ENCODE data around the gene STPG2. TPM values are rescaled to one million over a fixed set of nuclear protein-coding genes. Genes with fewer than 3 reads are reported as not detected.

Gene STPG2
- total RNA-seq, 1 experiment from 2014 or later: 0.20 TPM

DNA sequence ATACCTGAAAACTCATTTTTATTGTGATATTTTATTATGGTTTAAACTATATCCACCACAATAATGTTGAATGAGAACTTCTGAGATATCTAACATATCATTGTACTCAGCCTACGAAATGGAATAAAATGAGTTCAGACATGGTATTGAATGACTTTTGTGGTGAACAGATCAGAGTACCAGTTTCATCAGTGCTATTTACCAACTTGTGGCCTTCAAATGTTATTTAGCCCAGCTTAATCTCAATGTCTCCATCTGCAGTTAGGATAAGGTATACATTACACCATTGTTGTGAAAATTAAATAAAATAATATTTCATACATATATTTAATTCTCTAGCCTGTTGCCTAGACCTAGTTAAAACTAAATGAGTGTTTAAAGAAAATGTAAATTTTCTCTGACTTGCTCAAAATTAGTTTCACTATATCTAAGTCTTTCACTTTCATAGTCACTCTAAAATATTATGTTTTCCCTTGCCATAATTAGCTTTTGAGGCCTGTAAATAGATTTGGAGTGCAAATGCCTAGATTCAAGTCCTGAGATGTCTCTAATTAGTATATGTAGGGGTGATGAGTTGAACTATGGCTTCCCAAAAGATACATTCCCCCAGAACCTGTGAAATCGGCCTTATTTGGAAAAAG is 594.2 kb downstream of the STPG2 start:
- Histone ChIP-seq H2BK20ac (ENCODE audit: low read depth, low read length, poor library complexity, severe bottlenecking) (no peak overlapping the region), H2BK12ac (ENCODE audit: insufficient read length, low read depth, low read length) (no peak overlapping the region), H2BK15ac (ENCODE audit: low read depth, low read length) (no peak overlapping the region), H2AK5ac (ENCODE audit: insufficient read length, low read length) (no peak overlapping the region), H3K18ac (ENCODE audit: insufficient read length, low read depth, low read length) (no peak overlapping the region), H3K79me1 (ENCODE audit: insufficient read depth, low read depth, low read length, poor library complexity, severe bottlenecking) (no peaks in the 10 kb centered on the region), H2BK5ac (ENCODE audit: insufficient read length, low read length) (no peak overlapping the region), H3K23me2 (ENCODE audit: insufficient read length, low read depth, low read length, poor library complexity, severe bottlenecking) (no peaks in the 10 kb centered on the region), H3K4ac (ENCODE audit: low read depth, low read length) (no peak overlapping the region), H3T11ph (ENCODE audit: low read length) (no peak overlapping the region), H3K14ac (ENCODE audit: insufficient read depth, low read length) (no peak overlapping the region), H2BK120ac (ENCODE audit: low read depth, low read length, poor library complexity, severe bottlenecking) (no peak overlapping the region), H2AFZ (ENCODE audit: low read length) (no peak overlapping the region), H3K4me2 (ENCODE audit: insufficient read depth, insufficient read length, low read length) (no peak overlapping the region), H4K5ac (ENCODE audit: insufficient read length, low read depth, low read length) (no peak overlapping the region), H4K8ac (replicated peaks; ENCODE audit: insufficient read length, low read depth, low read length) (no peak overlapping the region), H3K56ac (ENCODE audit: insufficient read length, low read depth, low read length) (no peak overlapping the region), H3K9me3 (ENCODE audit: control insufficient read depth, low read depth, low read length) (no peaks in the 10 kb centered on the region), H3K9ac (ENCODE audit: extremely low read depth, insufficient read length, low read length) (no peak overlapping the region), H3K4me1 (ENCODE audit: insufficient read depth, low read length) (no peaks in the 10 kb centered on the region), H3K23ac (ENCODE audit: insufficient read length, low read depth, low read length) (no peak overlapping the region), H3K27me3 (ENCODE audit: insufficient read depth, low read length) (no peaks in the 10 kb centered on the region), H4K91ac (ENCODE audit: insufficient read length, low read depth, low read length) (no peak overlapping the region), H3K79me2 (ENCODE audit: insufficient read depth, low read length) (no peaks in the 10 kb centered on the region), H3K27ac (ENCODE audit: insufficient read length, low read depth, low read length) (no peak overlapping the region), H4K20me1 (ENCODE audit: control insufficient read depth, insufficient read depth, insufficient read length) (no peaks in the 10 kb centered on the region)
- no CpG with 5 or more reads among the region's 2 CpGs for WGBS (ENCODE audit: extremely low coverage, insufficient read length, low lambda C conversion rate)
- TF ChIP-seq CTCF (conservative IDR thresholded peaks at IDR 0.05): 0 out of 3 replicates have a peak, but pooled peaks have one; percentile 13
- Mint-ChIP-seq H3K9me3 (peaks cover 0 to 6% of the 10 kb centered on the region in 2 experiments; a peak in 2 of 5 replicates), H3K4me3 (no peak overlapping the region), H3K27me3 (ENCODE audit: low read depth) (no peaks in the 10 kb centered on the region), H3K27ac (no peak overlapping the region), H3K36me3 (ENCODE audit: insufficient read depth in 1 of 3, low read depth in 3 of 3) (peaks cover 3 to 4% (median 3%) of the 10 kb centered on the region in 3 experiments; a peak in 5 of 7 replicates), H3K4me1 (peaks cover 8 to 10% of the 10 kb centered on the region in 2 experiments)
- no peak for DNase-seq

All from H9 (cell line).